ENCODE measurements around the gene BEND6.
A peak's percentile ranks its signal among the peaks of the same experiment; 100 is the strongest.
"Not testable (repeated sequence)": the region's sequence is repeated elsewhere in the genome, so short reads cannot be mapped to it uniquely, and the experiment has no call there.

Gene BEND6

GRCh38 chr6:57008069-57008468, 53.2 kb downstream of the BEND6 start:
- H3K27ac ChIP-seq (ENCODE audit: low read depth, low read length); H3K27me3 ChIP-seq (ENCODE audit: control insufficient read depth, insufficient read depth, low read length); H3K9ac ChIP-seq (ENCODE audit: low read depth, low read length); H3K4me3 ChIP-seq (ENCODE audit: low read depth, low read length); H3K36me3 ChIP-seq (ENCODE audit: control insufficient read depth, insufficient read depth, low read length); H3K4me1 ChIP-seq (ENCODE audit: control insufficient read depth, insufficient read depth, low read length); H3K9me3 ChIP-seq (ENCODE audit: control insufficient read depth, insufficient read depth, low read length): not testable (repeated sequence)

- Histone ChIP-seq H3K36me3 (ENCODE audit: control insufficient read depth, insufficient read depth, low read length) (no peaks in the 10 kb centered on the region), H3K27me3 (ENCODE audit: control insufficient read depth, insufficient read depth, low read length) (no peaks in the 10 kb centered on the region), H3K9me3 (ENCODE audit: control insufficient read depth, insufficient read depth, low read length) (no peaks in the 10 kb centered on the region), H3K4me3 (ENCODE audit: low read depth, low read length) (no peak overlapping the region), H3K4me1 (ENCODE audit: control insufficient read depth, insufficient read depth, low read length) (no peaks in the 10 kb centered on the region), H3K27ac (ENCODE audit: low read depth, low read length) (no peak overlapping the region), H3K9ac (ENCODE audit: low read depth, low read length) (no peak overlapping the region)
Measured at GRCh38 chr6:57013521-57013926, 58.6 kb downstream of the BEND6 start.

GRCh38 chr6:57017069-57017468, 62.2 kb downstream of the BEND6 start:
- H3K36me3 ChIP-seq (ENCODE audit: control insufficient read depth, insufficient read depth, low read length), result no peaks in the 10 kb centered on the region
- H3K27me3 ChIP-seq (ENCODE audit: control insufficient read depth, insufficient read depth, low read length), result no peaks in the 10 kb centered on the region
- no peak overlapping the region for H3K27ac ChIP-seq (ENCODE audit: low read depth, low read length)
- H3K4me1 ChIP-seq (ENCODE audit: control insufficient read depth, insufficient read depth, low read length), result peaks cover 8% of the 10 kb centered on the region
- H3K9me3 ChIP-seq (ENCODE audit: control insufficient read depth, insufficient read depth, low read length), result no peaks in the 10 kb centered on the region
- no peak overlapping the region for H3K4me3 ChIP-seq (ENCODE audit: low read depth, low read length)
- no peak overlapping the region for H3K9ac ChIP-seq (ENCODE audit: low read depth, low read length)

- H3K36me3 ChIP-seq (ENCODE audit: control insufficient read depth, insufficient read depth, low read length), result no peaks in the 10 kb centered on the region
- no peak overlapping the region for H3K27ac ChIP-seq (ENCODE audit: low read depth, low read length)
- H3K27me3 ChIP-seq (ENCODE audit: control insufficient read depth, insufficient read depth, low read length), result no peaks in the 10 kb centered on the region
- H3K9me3 ChIP-seq (ENCODE audit: control insufficient read depth, insufficient read depth, low read length), result no peaks in the 10 kb centered on the region
- H3K9ac ChIP-seq (ENCODE audit: low read depth, low read length), result no peak overlapping the region
- no peak overlapping the region for H3K4me3 ChIP-seq (ENCODE audit: low read depth, low read length)
- peaks cover 15% of the 10 kb centered on the region for H3K4me1 ChIP-seq (ENCODE audit: control insufficient read depth, insufficient read depth, low read length)
Measured at GRCh38 chr6:57017841-57018240, 62.9 kb downstream of the BEND6 start.

GRCh38 chr6:57019434-57019833, 64.5 kb downstream of the BEND6 start:
- no peaks in the 10 kb centered on the region for H3K36me3 ChIP-seq (ENCODE audit: control insufficient read depth, insufficient read depth, low read length)
- H3K27ac ChIP-seq (ENCODE audit: low read depth, low read length), result no peak overlapping the region
- peaks cover 30% of the 10 kb centered on the region for H3K4me1 ChIP-seq (ENCODE audit: control insufficient read depth, insufficient read depth, low read length)
- no peaks in the 10 kb centered on the region for H3K27me3 ChIP-seq (ENCODE audit: control insufficient read depth, insufficient read depth, low read length)
- H3K9ac ChIP-seq (ENCODE audit: low read depth, low read length), result no peak overlapping the region
- no peaks in the 10 kb centered on the region for H3K9me3 ChIP-seq (ENCODE audit: control insufficient read depth, insufficient read depth, low read length)
- H3K4me3 ChIP-seq (ENCODE audit: low read depth, low read length), result no peak overlapping the region

- Histone ChIP-seq H3K27me3 (ENCODE audit: control insufficient read depth, insufficient read depth, low read length) (no peaks in the 10 kb centered on the region), H3K9me3 (ENCODE audit: control insufficient read depth, insufficient read depth, low read length) (no peaks in the 10 kb centered on the region), H3K27ac (ENCODE audit: low read depth, low read length) (no peak overlapping the region), H3K4me3 (ENCODE audit: low read depth, low read length) (no peak overlapping the region), H3K36me3 (ENCODE audit: control insufficient read depth, insufficient read depth, low read length) (no peaks in the 10 kb centered on the region), H3K9ac (ENCODE audit: low read depth, low read length) (no peak overlapping the region), H3K4me1 (ENCODE audit: control insufficient read depth, insufficient read depth, low read length) (peaks cover 47% of the 10 kb centered on the region)
Measured at GRCh38 chr6:57021086-57021720, 66.3 kb downstream of the BEND6 start.

- no peaks in the 10 kb centered on the region for H3K36me3 ChIP-seq (ENCODE audit: control insufficient read depth, insufficient read depth, low read length)
- H3K27me3 ChIP-seq (ENCODE audit: control insufficient read depth, insufficient read depth, low read length), result no peaks in the 10 kb centered on the region
- H3K9ac ChIP-seq (ENCODE audit: low read depth, low read length), result 0 out of 2 replicates have a peak overlapping the region, but pooled peaks have one; percentile 26
- H3K4me1 ChIP-seq (ENCODE audit: control insufficient read depth, insufficient read depth, low read length), result peaks cover 54% of the 10 kb centered on the region
- H3K9me3 ChIP-seq (ENCODE audit: control insufficient read depth, insufficient read depth, low read length), result no peaks in the 10 kb centered on the region
- peak overlapping the region; percentile 90 for H3K27ac ChIP-seq (ENCODE audit: low read depth, low read length)
- peak overlapping the region; percentile 25; the same call in 1 of the 2 replicates for H3K4me3 ChIP-seq (ENCODE audit: low read depth, low read length)
Measured at GRCh38 chr6:57024321-57024720, 69.4 kb downstream of the BEND6 start.

- Histone ChIP-seq H3K36me3 (ENCODE audit: control insufficient read depth, insufficient read depth, low read length) (no peaks in the 10 kb centered on the region), H3K27ac (ENCODE audit: low read depth, low read length) (peak overlapping the region; percentile 90), H3K27me3 (ENCODE audit: control insufficient read depth, insufficient read depth, low read length) (no peaks in the 10 kb centered on the region), H3K4me1 (ENCODE audit: control insufficient read depth, insufficient read depth, low read length) (peaks cover 54% of the 10 kb centered on the region), H3K9ac (ENCODE audit: low read depth, low read length) (0 out of 2 replicates have a peak overlapping the region, but pooled peaks have one; percentile 26), H3K9me3 (ENCODE audit: control insufficient read depth, insufficient read depth, low read length) (no peaks in the 10 kb centered on the region), H3K4me3 (ENCODE audit: low read depth, low read length) (peak overlapping the region; percentile 25; the same call in 1 of the 2 replicates)
Measured at GRCh38 chr6:57024775-57025174, 69.9 kb downstream of the BEND6 start.

GRCh38 chr6:57026001-57026400, 71.1 kb downstream of the BEND6 start:
- Histone ChIP-seq H3K4me3 (ENCODE audit: low read depth, low read length) (no peak overlapping the region), H3K36me3 (ENCODE audit: control insufficient read depth, insufficient read depth, low read length) (no peaks in the 10 kb centered on the region), H3K9ac (ENCODE audit: low read depth, low read length) (no peak overlapping the region), H3K27me3 (ENCODE audit: control insufficient read depth, insufficient read depth, low read length) (no peaks in the 10 kb centered on the region), H3K4me1 (ENCODE audit: control insufficient read depth, insufficient read depth, low read length) (peaks cover 54% of the 10 kb centered on the region), H3K27ac (ENCODE audit: low read depth, low read length) (peak overlapping the region; percentile 90), H3K9me3 (ENCODE audit: control insufficient read depth, insufficient read depth, low read length) (no peaks in the 10 kb centered on the region)

GRCh38 chr6:57027301-57027700, 72.4 kb downstream of the BEND6 start:
- no peak overlapping the region for H3K9ac ChIP-seq (ENCODE audit: low read depth, low read length)
- H3K4me3 ChIP-seq (ENCODE audit: low read depth, low read length), result no peak overlapping the region
- no peaks in the 10 kb centered on the region for H3K27me3 ChIP-seq (ENCODE audit: control insufficient read depth, insufficient read depth, low read length)
- H3K36me3 ChIP-seq (ENCODE audit: control insufficient read depth, insufficient read depth, low read length), result no peaks in the 10 kb centered on the region
- no peak overlapping the region for H3K27ac ChIP-seq (ENCODE audit: low read depth, low read length)
- H3K4me1 ChIP-seq (ENCODE audit: control insufficient read depth, insufficient read depth, low read length), result peaks cover 52% of the 10 kb centered on the region
- H3K9me3 ChIP-seq (ENCODE audit: control insufficient read depth, insufficient read depth, low read length), result no peaks in the 10 kb centered on the region

GRCh38 chr6:57029213-57029612, 74.3 kb downstream of the BEND6 start:
- no peaks in the 10 kb centered on the region for H3K9me3 ChIP-seq (ENCODE audit: control insufficient read depth, insufficient read depth, low read length)
- H3K27ac ChIP-seq (ENCODE audit: low read depth, low read length), result no peak overlapping the region
- no peaks in the 10 kb centered on the region for H3K27me3 ChIP-seq (ENCODE audit: control insufficient read depth, insufficient read depth, low read length)
- no peak overlapping the region for H3K9ac ChIP-seq (ENCODE audit: low read depth, low read length)
- no peaks in the 10 kb centered on the region for H3K36me3 ChIP-seq (ENCODE audit: control insufficient read depth, insufficient read depth, low read length)
- peaks cover 34% of the 10 kb centered on the region for H3K4me1 ChIP-seq (ENCODE audit: control insufficient read depth, insufficient read depth, low read length)
- H3K4me3 ChIP-seq (ENCODE audit: low read depth, low read length), result no peak overlapping the region

Data from HUES48 (cell line).